Kidney epithelial cell (primary cell): Measurements from ENCODE around the gene BPTF. TPM values are rescaled to one million over a fixed set of nuclear protein-coding genes. Genes with fewer than 3 reads are reported as not detected.

Source experiments
- DNase-seq: peaks from one replicate; pipeline ENCODE4 v3.0.0-alpha.2; 2010; ENCODE audit warnings: low read depth
- H3K27me3 ChIP-seq: 2 replicates; pipeline ENCODE4 v1.6.0; 2011; ENCODE audit warnings: low read length; ENCODE audit not compliant: control insufficient read depth, insufficient read depth
- H3K36me3 ChIP-seq: 2 replicates; pipeline ENCODE4 v1.5.1; 2011; ENCODE audit warnings: low read length; ENCODE audit not compliant: control insufficient read depth, insufficient read depth
- H3K4me3 ChIP-seq: 2 replicates; pipeline ENCODE4 v1.5.1; 2011; ENCODE audit warnings: low read depth, mild to moderate bottlenecking, control low read depth, low read length
- CTCF ChIP-seq: IDR thresholded peaks from 2 replicates; pipeline ENCODE4 v1.5.1; 2011; ENCODE audit warnings: mild to moderate bottlenecking, moderate library complexity, low read length, control low read depth, inconsistent platforms; ENCODE audit not compliant: insufficient read depth, poor library complexity, severe bottlenecking
- total RNA-seq: library from RNA; depleted of rRNA; stranded (reverse); fragments of >200 nt; gene quantifications from 2 replicates; pipeline ENCODE4 v1.2.3, GENCODE V29; 2015

BPTF gene
- total RNA-seq, 1 donor from 2014 or later = 41.3 TPM

- DNase-seq = no peak
- peaks cover 1% of the 10 kb centered on the region for H3K36me3 ChIP-seq
- TF ChIP-seq CTCF = no peak
These were observed 156.8 kb downstream of the BPTF start for GRCh38 chr17:67982034-67982640.

GRCh38 chr17:67982686-67983382 lies 157.5 kb downstream of the BPTF start:
- no peak for DNase-seq
- TF ChIP-seq CTCF = no peak
- peaks cover 1% of the 10 kb centered on the region for H3K36me3 ChIP-seq
- H3K4me3 ChIP-seq = no peak overlapping the region
- no peaks in the 10 kb centered on the region for H3K27me3 ChIP-seq

More at GRCh38 chr17:67982034-67982640, 156.8 kb downstream of the BPTF start:
- H3K4me3 ChIP-seq = no peak overlapping the region
- H3K27me3 ChIP-seq = no peaks in the 10 kb centered on the region

- Histone ChIP-seq H3K4me3 (no peak overlapping the region), H3K27me3 (no peaks in the 10 kb centered on the region), H3K36me3 (peaks cover 1% of the 10 kb centered on the region)
- no peak for TF ChIP-seq CTCF
- DNase-seq = no peak
These were observed 158.0 kb downstream of the BPTF start for GRCh38 chr17:67983383-67983688.

- DNase-seq = no peak
- Histone ChIP-seq H3K27me3 (no peaks in the 10 kb centered on the region), H3K4me3 (no peak overlapping the region), H3K36me3 (no peaks in the 10 kb centered on the region)
- TF ChIP-seq CTCF = no peak
These were observed 165.6 kb downstream of the BPTF start for GRCh38 chr17:67990909-67991308.

DNA sequence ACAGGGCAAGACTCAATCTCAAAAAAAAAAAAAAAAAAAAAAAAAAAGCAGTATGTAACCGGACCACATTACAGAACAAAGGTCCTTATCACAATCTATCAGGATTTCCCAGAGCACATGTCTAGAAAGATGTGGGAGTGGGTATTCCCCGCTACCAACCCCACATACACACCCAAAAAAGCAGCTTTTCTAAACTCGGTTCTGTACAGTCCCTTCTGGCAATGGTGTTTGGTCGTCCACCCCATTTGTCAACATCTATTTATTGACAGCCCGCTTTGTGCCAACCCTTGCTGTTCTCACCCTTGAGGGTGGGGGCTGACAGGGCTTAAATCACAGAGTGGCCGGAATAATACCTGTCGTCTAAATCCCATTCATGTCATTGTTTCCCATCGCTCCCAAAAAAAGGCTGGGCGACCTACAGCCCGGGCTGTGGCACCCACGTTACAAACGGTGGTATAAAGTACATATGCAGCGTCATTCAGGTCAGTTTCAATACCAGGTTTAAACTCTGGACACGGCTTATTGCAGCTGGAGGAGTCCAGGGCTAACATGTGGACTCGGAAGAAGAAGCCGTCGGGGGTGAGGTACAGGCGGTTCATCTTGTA lies 167.3 kb downstream of the BPTF start:
- Histone ChIP-seq H3K27me3 (no peaks in the 10 kb centered on the region), H3K36me3 (no peaks in the 10 kb centered on the region), H3K4me3 (peak overlapping the region; percentile 53)
- TF ChIP-seq CTCF = no peak
- no peak for DNase-seq
